RCC 7860 (cell line): ENCODE results near the gene CCDC186.
A peak's percentile ranks its signal among the peaks of the same experiment; 100 is the strongest.

Experiments used
- DNase-seq: peaks from one replicate; pipeline ENCODE4 v3.0.0-alpha.2; 2015; ENCODE audit warnings: low spot score
- FAIRE-seq: peaks from 2 replicates; lab custom pipeline; 2012; peaks lifted over from hg19 to GRCh38; lab: Jason Lieb, UNC

CCDC186 gene

DNA sequence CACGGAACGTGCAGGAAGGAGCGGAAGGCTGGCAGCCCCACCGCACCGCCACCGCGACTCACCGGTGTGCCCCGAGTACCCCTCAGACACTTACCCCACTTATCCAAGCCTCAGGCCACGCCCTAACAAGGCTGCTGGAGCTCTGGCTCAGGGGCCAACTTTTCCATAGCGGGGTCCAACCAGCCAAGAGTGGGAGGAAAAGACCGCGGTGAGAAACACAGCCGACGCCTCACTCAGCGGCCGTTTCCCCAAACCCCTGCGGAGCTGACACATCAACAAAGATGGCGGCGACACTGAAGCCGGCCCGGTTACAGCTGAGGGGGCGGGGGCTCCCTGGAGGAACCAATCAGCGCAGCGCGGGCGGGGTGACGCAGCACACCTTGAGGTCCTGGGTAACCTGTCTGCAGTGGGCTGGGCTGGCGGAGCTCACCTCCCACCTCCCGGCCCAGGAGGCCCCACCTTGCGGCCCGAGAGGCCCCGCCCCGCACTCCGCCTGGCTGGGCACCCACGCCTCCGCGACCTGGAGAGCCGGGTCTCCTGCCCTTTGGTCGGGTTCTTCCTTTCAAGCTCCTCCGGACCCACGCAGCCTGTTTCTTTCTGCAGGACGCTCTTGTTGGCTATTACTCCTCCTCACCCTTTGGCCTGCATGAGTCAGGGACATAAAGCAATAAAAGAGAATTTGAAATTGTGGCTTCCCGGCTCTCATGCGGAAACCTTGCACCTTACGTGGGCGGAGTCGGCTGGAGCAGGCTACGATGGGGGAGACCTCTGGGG, at the start of gene CCDC186:
Gene CCDC186 (minus strand): TSS at position 283 of the 774 bp plus-strand sequence. CDS start 10,935 bp downstream, outside the sequence.
- FAIRE-seq, result peak; percentile 74
- DNase-seq, result peak; percentile 90

DNA sequence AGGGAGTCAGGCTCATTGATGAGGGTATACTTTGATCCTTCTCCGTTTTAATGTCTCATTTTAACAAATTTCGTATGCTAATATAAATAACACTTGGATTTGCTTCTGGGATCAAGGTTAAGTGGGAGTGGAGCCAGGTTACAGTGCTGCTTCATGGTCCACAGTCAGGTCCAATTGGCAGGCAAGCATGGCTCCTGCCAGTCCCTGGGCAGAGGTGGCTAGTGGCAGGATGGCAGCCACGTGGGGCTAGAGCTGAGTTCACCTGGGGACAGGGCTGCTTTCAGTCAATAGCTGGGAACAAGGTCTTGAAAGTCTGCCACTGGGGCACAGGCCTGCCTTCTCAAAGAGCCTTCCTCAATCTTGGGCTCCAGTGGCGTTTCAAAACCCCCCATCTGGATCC, 49.1 kb upstream of the CCDC186 start:
- DNase-seq (no peak), FAIRE-seq (no peak)

DNA sequence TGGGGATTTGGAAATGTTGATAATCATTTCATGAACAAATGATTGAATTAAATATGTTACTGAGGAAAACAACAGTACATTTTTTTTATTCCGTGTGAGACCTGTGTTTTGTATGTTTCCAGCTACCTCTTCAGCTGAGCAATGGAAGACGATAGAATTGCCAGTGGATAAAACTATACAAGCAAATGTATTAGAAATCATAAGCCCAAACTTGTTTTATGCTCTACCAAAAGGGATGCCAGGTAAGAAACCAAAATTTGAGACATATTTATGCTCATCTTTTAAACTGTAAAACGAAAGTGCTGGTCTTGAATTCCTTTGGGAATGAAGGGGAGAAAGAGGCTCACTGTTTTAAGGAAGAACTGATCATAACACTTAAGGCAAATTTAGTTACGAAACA, 47.2 kb upstream of the CCDC186 start:
- DNase-seq (no peak), FAIRE-seq (no peak)

DNA sequence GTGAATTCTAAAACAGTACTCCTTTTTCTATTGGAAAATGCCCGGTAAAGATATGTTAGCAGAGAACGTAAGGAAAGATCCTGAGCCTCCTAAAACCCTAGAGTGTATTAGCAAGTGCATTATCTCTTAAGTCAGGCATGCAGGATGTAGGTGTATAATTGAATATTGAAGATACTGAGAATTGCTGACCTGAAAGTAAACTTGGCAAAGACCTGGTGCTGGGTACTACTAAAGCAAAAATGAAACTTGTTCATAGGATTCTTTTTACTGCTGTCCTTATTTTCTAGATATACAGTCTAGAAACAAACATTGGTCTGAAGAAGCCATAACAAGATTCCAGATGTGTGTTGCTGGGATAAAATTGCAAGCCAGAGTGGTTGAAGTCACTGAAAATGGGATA, 46.3 kb upstream of the CCDC186 start:
- FAIRE-seq (no peak), DNase-seq (no peak)

DNA sequence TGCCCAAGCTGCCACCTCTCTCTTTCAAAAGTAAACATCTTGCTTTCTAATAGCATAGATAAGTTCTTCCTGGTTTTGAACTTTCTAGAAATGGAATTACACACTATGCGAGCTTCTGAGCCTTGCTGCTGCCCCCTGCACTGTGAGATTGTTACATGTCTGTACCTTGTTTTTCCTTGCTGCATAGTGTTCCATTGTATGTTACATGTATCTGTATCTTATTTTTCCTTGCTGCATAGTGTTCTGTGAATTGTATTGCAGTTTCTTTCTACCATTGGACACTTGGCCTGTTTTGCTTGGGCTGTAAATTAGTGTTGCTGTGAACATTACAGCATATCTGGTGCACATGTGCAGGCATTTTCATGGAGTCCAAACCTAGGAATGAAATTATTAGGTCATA, 41.0 kb upstream of the CCDC186 start:
- DNase-seq, result no peak
- FAIRE-seq, result no peak

DNA sequence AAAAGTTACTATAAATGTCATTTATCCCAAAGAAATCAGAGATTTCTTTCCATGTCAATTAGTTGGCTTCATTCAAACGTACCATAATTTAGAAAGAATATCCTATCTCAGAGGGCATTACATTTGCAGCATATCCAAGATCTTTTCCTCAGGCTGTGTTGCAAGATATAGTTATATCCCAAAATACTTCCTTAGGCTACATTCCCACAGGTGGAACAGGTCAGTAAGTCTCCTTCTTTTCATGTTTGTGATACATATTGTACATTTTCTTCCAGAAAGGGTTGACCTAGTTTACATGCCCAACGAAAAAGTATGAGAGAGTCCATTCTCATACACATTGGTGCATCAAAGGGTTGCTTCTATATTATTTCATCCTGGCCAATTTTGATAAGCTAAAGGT, 38.1 kb upstream of the CCDC186 start:
- DNase-seq (no peak), FAIRE-seq (no peak)

DNA sequence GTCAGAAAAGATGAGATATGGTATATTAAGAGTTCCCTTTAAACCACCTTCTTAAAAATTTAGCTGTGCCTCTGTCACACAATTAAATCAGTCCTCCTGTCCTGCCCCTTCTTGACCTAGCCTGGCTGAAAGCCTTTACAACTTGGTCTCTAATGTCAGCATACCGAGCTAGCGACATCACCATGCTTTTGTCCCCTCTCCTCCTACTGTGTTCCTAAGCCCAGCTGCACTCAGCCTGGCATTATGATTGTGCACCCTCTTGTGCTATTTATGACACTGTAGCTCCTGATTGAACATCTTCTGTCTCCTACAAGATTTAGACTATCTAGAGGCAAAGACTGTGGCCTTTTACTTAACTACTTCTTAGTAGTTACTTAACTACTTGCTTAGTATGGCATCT, 34.3 kb upstream of the CCDC186 start:
- DNase-seq, result no peak
- FAIRE-seq, result no peak

DNA sequence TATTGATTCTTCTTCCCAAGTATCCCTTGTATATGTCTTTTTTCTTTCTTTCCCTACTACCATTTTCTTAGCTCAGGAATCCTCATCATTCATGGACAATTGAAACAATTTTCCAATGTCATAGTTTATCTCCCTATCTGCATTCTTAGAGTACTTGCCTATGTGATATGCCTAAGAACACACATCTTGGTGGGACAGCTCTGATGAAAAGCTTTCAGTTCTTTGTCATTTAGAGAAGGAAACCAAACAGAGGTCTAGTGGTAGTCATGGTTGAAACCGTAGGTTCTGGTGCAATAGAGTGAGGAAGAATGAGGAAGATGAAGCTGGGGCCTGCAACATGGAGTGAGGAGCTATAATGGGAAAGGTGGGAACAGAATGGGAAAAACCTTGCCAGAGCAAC, 33.3 kb upstream of the CCDC186 start:
- no peak for DNase-seq
- FAIRE-seq, result no peak

DNA sequence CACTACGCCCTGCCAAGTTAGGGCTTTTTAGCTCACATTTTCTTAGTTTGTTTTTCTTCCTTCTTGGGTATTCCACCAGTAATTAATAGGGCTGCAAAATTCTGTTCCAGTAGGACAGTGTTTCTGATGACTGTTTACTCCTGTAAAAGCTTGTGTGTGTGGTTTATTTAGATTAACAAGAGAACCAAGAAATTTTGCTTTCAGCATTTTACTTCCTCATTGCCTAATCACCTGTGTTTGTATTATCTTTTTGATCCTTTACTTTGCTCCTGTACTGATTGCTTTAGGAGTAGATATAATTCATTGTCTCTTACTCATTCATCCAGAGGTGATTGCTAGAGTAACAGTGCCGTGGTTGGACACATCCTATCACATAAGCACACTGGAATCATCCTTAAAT, 32.9 kb upstream of the CCDC186 start:
- FAIRE-seq (no peak), DNase-seq (no peak)

DNA sequence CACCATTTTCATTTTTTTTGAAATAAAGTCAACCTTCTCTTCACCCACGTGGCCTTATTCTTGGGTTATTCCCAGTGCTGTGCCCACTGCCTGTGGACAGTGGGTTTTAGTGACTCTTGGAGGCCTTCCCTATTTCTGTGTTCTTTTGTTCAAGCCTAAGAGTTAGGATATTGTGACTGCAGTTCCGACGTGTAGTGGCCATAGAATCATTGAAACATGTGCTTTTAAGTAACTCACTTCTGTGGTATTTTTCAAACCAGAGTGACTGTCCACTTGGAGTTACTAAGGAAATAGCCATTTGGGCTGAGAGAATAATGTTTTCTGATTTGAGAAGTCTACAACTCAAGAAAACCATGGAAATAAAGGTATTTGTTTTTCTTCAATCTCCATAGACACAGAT, 28.8 kb upstream of the CCDC186 start:
- no peak for DNase-seq
- no peak for FAIRE-seq

DNA sequence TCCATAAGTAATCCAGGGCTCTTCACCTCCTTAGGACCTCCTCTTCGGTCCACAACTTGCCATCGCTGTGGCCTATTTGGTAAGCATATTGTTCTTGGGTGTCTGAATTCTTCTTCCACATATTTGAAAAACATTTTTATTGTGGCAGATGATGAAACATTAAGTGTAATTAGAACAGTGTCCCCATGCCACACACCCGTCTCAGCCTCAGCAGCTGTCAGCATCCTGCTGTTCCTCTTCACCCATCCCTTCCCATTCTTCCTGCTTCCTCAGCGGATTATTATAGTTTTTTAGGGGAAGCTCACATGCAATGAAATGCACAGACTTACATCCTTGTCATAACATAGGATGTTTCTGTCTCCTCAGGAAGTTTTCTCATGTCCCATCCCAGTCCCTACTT, 25.2 kb upstream of the CCDC186 start:
- DNase-seq, result no peak

DNA sequence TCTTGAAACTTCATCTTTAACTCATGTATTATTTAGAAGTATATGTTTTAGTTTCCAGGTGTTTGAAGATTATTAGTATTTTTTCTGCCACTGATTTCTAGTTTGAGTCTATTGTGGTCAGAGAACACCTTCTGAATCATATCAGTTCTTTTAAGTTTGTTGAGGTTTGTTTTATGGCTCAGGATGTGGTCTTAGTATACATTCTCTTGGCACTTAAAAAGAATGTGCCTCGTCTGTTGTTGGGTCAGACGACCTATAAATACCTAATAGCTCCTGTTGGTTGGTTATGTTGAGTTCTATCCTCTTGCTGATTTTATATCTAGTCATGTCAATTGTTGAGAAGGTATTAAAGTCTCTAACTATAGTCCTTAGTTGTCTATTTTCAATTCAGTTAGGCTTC, 21.1 kb upstream of the CCDC186 start:
- no peak for DNase-seq
- FAIRE-seq, result no peak

More for the DNA sequence above, 25.2 kb upstream of the CCDC186 start:
- FAIRE-seq, result no peak

DNA sequence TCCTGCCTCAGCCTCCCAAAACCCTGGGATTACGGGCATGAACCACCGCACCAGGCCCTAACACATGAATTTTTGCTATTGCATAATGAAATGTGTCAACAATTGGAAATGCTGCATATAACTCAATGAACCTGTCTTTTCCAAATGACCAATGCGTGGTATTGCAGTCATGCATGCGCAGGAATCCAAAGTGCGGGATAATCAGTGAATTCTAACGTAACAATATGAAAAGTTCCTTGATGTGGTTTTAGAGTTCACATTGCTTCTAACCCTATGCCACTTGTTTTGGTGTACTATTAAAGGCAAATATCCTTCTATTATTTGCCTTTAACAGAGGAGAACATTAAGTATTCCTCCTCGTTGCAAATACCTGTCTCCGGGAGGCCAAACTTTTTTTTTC, 15.7 kb upstream of the CCDC186 start:
- FAIRE-seq (no peak), DNase-seq (no peak)

DNA sequence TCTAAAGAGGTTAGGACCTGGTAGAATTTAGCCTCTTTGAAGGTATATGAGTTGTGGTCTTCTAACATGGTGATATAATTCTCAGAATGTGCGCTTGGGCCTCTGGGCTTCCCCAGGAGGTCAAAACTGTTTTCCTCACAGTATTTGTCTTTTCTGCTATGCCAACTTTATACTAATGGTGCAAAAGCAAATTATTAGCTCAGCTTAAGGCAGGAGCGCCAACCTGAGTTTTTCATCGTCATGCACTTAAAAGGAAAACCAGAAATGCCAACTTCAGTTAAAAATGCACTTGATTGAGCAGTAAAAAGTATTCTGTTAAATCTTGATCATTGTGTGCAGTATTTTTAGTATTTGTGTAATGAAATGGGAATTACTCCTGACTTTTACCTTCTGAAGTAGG, 14.9 kb upstream of the CCDC186 start:
- no peak for FAIRE-seq
- no peak for DNase-seq

DNA sequence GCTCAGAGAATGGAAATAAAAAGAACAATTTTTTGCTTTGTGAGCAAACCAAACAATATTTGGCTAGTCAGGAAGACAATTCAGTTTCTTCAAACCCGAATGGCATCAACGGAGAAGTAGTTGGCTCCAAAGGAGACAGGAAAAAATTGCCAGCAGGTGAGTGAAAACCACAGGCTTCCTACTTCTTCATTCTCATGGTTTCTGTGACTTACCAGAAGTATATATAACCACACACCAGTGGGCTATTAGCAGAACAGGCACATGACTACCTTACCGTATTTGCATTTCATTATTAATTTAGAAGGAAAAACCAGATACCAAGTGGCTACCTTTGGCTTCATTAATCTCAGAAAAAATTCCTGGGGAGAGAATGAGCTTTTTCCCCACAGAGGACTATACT, 14.0 kb upstream of the CCDC186 start:
- no peak for FAIRE-seq
- DNase-seq, result no peak

DNA sequence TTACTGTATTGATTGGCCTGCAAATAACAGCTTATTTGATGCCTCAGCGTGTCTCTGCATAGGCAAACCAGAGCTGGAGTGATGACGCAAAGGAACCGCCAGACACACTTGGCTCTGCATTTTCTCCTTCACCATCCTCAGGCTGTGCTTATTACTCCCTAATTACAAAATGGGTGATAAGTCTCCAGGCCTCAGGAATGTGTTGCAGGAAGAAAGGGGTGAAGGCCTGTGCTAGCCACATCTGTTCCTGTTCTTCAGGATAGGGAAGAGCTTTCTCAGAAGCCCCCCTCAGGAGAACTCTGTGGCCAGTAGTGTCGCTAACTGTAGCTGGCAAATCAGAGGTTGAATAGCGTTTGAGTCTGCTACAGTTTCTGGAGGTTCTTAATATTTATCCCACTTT, 10.3 kb upstream of the CCDC186 start:
- FAIRE-seq, result no peak
- no peak for DNase-seq

DNA sequence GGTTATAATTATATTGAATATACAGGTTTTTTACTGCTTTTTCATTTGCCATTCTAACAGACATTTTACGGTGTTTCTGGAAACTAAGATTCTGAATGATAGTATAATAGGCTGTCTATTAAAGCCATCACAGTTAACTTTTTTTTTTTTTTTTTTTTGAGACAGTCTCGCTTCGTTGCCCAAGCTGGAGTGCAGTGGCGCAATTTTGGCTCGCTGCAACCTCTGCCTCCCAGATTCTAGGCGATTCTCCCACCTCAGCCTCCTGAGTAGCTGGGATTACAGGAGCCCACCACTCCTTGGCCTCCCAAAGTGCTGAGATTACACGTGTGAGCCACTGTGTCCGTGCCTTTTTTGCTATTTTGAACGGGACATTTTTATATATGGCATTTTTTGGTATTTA, 9.6 kb upstream of the CCDC186 start:
- DNase-seq (no peak), FAIRE-seq (no peak)

DNA sequence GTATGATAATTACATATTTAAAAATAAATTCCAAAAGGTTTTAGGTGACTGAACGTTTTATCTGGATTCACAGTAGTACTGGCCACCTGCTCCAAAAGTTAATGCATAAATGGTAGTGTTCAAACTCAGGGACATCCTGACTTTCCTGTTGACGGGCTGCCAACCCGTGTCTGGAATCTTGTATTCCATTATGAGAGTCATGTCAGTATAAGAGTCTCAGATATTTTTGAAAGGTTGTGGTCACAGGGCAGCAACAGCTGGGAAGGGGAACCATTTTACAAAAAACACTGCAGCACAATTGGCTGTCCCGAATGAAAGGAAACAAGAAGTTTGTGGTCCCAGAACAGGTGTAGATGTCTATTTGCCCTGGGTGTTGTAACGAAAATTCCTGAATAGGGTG, 8.0 kb upstream of the CCDC186 start:
- DNase-seq (no peak), FAIRE-seq (no peak)

DNA sequence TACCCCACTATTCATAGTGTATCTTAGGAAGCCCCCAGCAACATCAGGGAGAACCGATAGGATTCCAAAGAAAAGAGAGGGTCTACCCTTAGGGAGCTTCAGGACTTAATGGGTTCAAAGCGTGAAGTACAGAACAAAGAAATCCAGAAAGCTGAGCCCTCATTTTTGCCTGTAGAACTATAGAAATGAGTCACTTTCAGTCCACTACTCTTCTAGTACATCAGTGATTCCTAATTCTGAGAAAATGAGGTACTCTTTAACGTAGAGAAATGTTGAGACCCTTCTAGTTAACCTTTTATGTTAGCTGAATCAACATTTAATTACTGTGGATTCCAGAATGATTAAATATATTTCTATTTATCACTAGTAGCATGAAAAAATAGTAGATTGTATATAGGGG, 6.9 kb upstream of the CCDC186 start:
- no peak for FAIRE-seq

DNA sequence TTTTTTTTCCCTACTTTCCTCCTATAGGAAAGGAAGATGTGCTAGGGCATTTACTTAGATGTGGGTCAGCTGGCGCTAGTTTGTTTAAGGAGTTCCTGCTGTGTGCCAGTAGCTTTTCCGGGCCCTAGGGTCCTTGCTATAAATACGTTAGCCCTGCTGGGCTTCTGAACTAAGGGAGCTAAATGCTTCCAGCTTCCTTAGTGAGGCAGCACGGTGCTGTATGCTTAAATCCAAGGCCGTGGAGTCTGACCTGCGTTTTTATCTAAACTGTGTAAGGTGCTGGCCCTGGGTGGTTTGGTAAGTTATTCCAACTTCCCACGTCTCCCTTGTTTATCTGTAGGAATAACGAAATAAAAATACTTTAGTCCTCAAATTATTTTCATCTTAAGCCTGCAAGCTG, 5.7 kb upstream of the CCDC186 start:
- no peak for DNase-seq
- no peak for FAIRE-seq

More for the DNA sequence above, 6.9 kb upstream of the CCDC186 start:
- DNase-seq, result no peak

DNA sequence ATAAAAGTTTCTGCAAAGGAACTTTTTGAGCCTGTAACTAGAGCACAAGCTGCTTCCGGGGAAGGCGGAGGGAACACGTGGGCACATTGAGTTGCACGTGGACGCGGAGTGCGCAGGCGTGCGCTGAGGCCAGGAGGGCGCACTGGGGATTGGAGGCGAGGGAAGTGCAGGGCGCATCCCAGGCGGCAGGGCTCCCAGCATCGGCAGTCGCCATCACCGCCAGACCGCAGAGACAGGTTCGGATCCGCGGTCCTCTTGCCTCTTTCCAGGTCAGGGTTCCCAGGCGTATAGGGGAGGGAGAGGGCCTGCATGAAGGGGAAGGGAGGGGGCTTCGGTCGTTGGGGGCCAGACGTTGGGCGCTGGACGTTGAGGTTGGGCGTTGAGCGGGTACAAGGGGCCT, 5.1 kb upstream of the CCDC186 start, which contains the start of gene TDRD1:
Gene TDRD1 (plus strand): TSS at position 206 of the 400 bp plus-strand sequence. CDS start 8,479 bp downstream, outside the sequence.
- FAIRE-seq (no peak), DNase-seq (no peak)

DNA sequence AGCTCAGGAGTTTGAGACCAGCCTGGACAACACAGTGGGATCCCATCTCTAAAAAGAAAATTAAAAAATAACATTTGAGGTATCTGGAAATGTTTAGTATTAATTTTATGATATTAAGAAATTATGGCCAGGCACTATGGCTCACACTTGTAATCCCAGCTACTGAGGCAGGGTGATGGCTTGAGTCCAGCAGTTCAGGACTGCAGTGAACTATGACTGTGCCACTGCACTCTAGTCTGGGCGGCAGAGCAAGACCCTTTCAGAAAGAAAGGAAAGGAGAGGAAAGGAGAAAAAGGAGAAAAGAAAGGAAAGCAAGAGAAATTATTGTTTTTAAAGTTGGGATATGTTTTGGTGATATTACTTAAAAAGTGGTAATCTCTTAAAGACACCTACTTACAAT, 2.5 kb upstream of the CCDC186 start:
- FAIRE-seq (no peak), DNase-seq (no peak)

DNA sequence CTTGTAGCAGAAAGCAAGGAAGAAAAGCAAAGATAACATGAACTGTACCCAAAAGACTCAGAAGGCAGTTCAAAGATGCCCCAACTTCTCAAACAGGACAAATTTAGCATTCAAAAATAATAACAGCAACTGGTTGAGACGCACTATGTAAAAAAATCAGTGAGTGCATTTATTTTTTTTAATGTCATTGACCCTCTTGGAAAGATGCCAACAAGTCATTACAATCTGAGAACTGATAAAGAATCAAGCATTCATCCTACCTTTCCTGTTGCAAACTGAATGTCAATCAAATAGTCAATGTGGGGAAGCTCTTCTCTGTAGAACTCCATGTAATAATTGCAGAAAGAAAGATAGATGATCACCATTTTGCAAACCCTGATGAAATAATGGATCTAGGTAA, 1.7 kb upstream of the CCDC186 start:
- FAIRE-seq (no peak), DNase-seq (no peak)
